NCI-H1092 (cell line): ENCODE data around the gene SVIL.
"Not testable (repeated sequence)": the region's sequence is repeated elsewhere in the genome, so short reads cannot be mapped to it uniquely, and the experiment has no call there.

Experiments
- DNase-seq: peaks from one replicate; lab custom pipeline; 2025; lab: John Stamatoyannopoulos, UW

The SVIL gene

GRCh38 chr10:29487032-29487883, 147.5 kb downstream of the SVIL start:
- not testable (repeated sequence) for DNase-seq

DNA sequence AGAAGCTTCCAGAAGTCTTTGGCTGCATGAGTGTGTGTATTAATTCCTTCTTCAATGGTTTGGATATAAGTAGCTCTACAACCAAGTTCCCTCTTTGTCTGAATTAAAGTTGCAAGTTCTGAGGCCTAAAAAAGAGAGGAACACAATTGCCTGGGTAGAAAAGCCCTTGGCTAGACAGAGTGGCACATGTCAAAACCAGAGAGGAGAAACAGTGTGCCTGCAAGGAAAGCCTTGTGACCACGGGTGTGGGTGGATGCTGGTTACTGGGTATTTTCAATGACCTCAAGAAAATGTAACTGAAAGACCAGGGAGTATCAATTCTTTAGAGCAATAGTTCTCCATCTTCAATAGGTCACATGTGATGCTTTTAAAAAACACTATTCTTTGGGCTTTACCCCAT, 148.3 kb downstream of the SVIL start:
- DNase-seq, result no peak

GRCh38 chr10:29484677-29485076, 150.1 kb downstream of the SVIL start:
- DNase-seq, result not testable (repeated sequence)

DNA sequence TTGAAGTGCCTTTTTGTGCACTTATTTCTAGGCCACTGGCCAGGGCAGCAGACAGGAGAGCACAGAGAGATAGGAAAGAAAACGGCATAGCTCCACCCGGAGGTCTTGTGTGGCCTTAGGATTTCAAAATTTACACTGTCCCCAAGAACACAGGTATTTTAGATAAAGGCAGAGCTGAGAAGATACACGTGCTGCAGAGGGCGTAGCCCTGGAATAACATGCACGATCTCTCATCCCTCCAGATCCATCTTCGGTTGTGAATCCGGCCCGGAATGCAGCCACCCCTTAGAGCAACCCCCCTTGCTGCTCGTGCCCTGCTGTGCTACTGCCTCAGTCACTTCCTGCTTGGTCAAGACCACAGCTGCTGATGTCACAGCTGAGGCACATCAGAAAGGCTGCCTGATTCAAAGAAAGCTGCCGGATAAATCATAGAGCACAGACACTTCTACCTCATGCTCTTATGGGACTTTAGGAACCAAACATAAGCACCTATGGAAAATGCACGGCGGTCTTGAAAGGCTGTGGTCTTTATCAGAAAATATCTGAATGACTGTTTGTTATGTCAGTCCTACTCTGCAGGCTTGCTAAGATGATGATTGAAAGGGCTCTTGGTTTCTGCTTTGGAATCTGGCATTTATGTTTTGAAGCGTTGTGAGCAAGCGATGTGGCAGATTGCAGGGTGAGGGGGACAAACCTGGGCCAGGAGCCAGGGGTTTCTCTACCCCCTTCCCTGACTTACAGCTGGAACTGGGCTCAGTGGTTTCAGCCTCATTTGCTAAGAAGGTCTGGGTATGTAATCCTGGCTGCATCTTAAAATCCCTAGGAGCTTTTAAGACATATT, 152.0 kb downstream of the SVIL start:
- no peak for DNase-seq

DNA sequence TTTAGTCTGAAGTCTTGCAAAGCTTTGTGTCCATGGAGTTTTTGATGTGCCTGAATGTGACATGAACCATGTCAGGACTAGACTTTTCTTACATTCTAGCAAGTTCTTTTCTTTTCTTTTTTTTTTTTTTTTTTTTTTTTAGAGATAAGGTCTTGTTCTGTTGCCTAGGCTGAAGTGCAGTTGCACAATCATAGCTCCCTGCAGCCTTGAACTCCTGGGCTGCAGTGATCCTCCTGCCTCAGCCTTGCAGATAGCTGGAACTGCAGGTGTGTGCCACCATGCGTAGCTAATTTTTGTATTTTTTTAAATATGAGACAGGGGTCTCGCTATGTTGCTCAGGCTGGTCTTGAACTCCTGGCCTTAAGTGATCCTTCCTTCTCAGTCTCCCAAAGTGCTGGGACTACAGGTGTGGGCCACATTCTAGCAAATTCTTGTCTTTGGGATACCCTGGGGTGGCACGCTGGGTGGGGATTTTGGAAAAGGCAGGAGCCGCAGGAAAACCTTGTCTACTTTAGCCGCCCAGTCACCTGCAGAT, 152.8 kb downstream of the SVIL start:
- DNase-seq, result no peak

DNA sequence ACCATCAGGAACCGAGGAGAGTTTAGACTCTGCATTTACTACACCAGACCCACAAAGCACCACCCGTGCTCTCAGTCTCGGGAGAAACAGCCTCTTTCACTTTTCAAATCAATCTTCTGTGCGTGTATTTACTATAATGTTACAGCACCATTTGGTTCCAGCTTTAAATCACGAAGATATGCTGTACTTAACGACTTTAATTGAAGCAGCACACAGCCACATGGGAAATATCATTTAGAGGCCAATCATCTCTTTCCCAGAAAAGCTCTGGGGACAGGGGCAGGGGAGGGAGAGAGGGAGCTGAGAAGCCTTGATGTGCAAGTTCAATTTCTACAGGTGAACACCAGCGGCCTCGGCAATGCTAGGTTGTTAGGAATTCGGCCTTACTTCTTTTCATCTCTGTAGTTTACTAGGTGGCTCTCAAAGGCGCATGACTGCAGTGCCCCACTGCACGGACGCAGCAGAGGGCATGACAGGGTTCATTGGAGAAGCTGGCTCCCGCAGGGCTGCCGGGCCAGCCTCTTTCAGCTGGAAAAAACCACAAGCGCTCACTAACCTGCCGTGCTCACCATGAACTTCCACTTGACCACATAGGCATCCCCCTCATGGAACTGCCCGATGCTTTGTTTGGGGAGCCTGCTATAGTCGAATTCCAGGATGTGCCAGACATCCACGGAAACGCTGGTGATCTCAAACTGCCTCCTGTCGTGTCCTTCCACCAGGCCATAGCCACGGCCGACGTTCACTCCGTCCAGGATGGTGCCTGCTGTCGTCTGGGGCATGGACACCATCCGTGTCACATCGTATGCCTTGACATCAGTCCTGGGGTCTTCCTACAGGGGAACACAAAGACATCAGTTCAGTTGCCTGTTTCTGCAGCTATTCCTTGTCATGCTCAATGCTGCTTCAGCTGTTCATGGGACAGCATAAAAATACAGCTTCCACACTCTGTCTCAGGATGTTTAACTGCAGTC, 154.5 kb downstream of the SVIL start:
- DNase-seq, result no peak

DNA sequence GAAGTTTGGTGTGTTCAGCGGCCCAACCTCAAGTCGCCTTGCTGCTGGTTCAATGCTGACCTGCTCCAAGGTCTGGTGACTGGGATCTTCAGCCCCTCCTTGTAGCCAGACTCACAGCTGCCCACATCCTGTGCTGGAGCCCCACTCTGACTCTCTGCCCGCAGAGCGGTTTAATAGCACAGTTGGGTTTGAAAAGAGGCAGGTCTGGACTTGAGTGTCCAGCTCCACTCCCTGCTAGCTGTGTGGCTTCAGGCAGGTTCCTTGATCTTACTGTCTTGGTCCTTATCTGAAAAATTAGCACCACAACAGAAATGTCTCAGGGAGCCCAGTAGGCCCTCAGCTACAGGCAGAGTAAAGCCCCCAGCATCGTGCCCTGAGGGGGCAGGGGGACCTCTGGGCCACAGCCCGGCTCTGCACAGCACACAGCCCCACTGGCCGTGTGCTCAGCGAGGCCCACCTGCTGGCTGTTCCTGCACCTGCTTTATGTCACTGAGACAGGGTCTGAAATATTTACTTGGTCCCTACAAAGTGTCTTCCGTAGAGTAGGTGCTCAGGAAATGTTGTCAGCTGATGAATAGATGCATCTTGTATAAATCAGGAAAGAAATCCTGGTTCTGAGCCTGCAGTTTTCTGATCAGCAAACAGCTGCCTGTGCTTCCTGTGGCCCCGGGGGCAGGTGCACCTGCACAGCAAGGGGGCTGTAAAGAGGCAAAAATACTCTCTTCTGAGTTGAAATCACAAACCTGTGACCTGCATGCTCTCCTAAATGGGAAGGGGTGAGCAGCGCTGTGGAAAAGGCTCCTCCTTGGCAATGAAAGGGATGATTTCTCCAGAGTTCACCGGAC, 155.5 kb downstream of the SVIL start:
- DNase-seq, result peak; percentile 37

GRCh38 chr10:29473406-29474100, 161.2 kb downstream of the SVIL start:
- DNase-seq, result no peak

DNA sequence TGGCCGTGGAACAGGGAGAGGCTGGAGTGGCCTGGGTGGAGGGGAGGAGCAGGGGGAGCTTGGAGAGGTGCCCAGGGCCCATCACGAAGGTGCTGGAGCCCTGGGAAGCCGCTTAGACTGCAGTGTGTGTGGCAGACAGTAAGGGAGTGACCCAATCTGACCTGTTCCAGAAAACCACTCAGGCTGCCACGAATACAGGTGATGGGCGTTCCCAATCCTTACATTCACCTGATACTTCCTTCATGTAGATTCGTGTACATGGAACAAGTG, 161.7 kb downstream of the SVIL start:
- no peak for DNase-seq

DNA sequence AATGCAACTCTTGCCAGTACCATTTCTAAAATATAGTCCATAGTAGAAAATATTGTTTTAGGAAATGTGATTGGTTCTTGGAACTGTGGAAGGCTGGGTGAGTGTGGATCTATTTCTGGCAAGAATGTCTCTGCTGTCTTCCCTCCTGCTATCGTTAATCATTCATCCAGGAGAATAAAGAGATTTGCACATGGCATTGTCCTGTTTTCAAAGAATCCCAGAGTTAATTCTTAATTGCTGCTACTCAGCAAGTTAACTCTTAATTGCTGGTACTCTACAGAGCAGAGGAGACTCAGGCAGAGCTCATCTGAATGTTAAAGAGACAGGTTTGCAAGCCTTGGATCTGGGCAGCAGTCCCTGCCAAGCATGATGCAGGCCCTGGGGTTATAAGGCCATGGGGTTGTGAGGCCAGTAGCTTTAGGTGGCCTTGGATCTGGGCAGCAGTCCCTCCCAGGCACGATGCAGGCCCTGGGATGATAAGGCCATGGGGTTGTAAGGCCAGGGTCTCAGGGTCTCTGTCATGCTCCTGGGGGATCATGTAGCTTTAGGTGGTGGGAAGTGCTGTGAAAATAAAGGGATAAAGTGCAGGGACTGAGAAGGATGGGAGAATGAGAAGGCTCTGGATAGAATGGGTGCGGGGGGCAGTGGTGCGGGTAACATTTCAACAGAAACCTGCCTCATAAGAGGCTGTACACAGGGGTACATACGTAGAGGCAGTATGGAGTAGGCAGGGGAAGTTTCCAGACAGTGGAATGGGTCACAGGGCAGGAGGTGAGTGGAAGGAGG, 162.3 kb downstream of the SVIL start:
- DNase-seq, result no peak

DNA sequence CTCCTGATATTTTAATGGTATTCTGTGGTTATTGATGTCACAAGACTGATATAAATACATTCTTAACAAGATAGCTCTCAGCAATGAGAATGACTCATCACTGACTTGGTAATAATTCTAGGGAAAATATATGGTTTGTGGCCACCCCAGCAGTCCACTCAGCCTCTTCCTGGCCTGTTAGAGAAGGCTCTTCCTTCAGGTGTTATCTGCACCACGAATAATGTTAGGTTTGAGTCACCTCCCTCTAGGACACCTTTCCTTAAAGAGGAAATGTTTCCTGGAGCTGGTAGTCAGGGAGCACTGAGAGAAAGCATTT, 163.3 kb downstream of the SVIL start:
- DNase-seq, result no peak

DNA sequence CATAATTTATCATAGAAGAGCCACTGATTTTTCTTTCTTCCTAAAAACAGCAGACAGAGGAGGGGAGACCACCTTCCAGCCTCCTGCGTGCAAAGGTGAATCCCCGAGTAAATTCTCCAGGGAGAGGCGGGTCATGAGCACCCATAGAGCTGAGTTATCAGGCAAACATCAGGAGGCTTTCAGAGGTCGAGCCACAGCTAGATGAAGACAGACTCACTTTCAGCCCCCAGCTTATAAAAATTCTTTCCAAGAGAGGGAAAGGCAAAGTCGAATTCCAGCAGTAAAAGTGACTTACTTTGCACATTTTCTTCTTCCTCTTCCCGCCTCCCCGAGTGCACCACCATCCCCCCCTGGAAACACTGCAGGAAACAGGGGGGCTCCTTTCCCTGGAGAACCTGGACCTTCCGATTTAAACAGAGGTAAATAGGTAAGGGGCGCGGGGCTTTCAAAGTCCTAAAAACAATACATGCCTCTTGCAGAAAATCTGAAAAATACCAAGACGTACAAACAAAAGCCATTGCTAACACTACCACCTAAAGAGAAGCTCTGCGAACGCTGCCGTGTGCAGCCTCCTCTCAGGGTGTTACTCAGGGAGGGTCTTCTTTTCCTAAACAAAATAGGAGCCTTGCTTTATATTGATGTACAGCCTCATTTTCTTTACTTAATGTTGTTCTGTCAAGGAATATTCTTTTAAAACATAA, 163.8 kb downstream of the SVIL start:
- DNase-seq, result no peak

GRCh38 chr10:29470355-29470705, 164.4 kb downstream of the SVIL start:
- DNase-seq, result no peak

DNA sequence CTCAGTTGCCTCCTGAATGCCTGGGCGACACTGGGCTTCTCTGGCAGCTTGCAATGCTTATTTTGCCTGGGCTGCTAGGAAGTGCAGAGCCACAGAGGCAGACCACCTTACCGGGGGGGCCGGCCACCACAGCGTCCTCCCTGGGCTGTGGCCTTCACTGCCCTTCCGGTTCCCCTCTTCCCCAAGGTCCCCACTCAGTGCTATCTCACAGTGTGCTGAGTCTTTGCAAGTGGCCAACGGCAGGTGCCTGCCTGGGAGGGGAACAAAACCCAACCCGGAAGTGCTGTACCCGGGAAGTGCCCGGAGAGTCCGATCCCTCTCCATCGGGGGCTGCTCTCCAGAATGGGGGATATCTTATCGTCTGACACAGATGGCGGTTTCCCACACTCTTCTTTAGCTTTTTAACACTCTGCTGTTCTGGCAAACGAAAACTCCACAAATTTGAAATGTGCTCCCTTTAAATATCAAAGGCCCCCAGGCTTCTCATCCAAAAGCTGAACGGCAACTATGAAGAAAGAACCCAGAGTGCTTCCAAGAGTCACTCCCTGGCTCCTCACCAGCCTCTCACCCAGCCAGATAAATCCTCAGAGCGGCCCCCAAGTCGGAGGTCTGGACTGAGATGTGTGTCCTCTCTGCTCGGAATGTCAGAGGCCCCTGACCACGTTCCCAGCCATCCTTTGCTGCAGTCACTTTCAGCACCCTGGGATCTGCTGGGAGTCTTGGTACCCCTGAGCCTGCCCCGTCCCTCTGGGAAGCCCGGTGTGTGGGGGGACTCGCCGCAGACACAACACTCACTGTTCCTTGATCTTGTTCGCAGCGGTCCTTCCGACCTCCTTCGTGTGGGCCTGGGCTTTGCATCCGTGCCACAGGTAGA, 165.1 kb downstream of the SVIL start:
- no peak for DNase-seq

DNA sequence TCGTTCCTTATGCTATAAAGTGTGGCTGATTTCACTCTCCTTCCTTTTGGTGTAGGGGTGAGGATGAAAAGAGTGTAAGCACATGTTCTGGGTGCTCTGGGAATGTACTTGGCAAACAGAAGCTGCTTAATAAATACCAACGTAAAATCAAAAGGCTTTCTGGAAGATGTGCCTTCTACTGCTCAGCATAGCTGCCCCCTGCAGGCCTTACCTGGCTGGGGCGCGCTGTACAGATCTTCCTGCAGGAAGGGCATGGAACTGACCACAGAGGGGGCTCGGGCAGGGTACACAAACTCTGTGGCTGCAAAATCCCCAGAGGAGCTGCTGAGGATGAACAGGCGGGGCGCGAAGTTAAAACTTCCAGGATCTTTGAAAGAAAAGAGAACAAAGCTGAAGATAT, 169.4 kb downstream of the SVIL start:
- DNase-seq, result no peak

DNA sequence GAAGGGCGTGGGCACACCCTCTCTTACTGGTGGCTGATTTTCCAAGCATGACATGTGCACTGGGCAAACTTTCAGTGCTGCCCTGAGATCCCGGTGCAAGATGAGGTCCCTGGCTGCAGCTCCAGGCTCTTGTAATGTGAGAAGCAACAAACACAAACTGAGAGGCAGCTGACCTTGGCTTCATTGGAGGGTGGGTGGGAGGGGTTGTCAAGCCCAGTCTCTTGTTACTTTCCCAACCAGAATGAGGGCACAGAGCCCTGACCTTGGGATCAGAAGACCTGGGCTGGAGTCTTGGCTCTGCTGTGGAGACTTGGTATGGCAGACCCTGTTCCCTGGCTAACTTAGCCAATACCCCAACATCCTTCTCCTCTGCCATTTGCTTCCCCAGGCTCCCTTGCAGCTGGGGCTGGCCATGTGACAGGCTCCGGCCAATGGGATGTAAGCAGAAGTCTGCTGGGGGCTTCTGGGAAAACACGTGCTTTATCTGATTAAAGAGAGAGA, 170.1 kb downstream of the SVIL start:
- not testable (repeated sequence) for DNase-seq

GRCh38 chr10:29461042-29461441, 173.7 kb downstream of the SVIL start:
- no peak for DNase-seq

- not testable (repeated sequence) for DNase-seq
Measured at GRCh38 chr10:29458190-29458589, 176.6 kb downstream of the SVIL start.
